OCI-LY7 (cell line): ENCODE measurements around the gene ARMC9.

Experiments used
- EZH2phosphoT487 ChIP-seq: fragments of 200-600 bp; sonication (generic); IDR thresholded peaks from 2 replicates; pipeline ENCODE4 v1.6.1; 2018; ENCODE audit warnings: low read depth, borderline replicate concordance, mild to moderate bottlenecking, mixed run types, antibody characterized with exemption, low read length, moderate library complexity, mixed read lengths
- TF ChIP-seq, protein P1 (sequence below): fragments of 200-600 bp; sonication (generic); conservative IDR thresholded peaks from 2 replicates; pipeline ENCODE4 v1.5.1; 2014; ENCODE audit warnings: mild to moderate bottlenecking, antibody characterized with exemption, low read length, moderate library complexity, mixed read lengths

DNA sequence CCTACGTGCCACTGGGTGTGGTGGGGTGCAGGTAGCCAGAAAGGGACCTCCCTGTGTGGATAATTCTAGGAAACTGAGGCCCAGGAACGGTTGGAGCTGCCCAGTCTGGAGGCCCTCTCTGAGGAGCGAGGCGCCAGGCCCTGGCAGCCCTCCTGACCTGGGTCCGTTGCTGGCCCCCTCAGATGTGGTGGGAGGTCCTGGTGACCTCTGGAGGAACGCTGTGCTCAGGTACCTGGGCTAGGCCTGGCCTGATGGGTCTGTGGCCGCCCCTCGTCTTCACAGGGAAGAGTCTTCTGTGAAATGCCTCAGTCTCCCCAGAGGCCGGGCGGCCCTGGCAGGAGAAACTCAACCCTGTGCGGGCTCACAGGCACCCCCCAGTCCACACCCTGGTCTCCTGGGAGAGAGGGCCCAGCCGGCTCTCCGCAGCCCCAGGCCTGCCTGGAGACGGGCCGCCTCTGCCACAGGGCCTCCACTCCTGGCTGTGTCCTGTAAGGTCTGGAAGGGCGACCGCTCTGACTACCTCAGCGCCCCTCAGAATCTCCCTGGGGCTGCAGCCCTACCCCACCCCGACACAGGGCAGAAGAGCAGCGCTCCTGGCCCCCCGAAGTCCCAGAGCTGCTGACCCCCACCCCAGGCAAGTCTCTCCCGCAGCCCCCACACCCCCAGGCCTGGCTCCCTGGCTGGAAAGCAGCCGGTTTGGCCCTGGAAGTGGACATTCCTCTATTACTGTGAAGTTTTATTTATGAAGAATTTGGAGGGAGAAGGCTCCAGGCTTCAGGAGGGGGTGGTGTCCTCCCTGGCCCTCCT is 200.8 kb downstream of the ARMC9 start:
- TF ChIP-seq, protein P1, sequence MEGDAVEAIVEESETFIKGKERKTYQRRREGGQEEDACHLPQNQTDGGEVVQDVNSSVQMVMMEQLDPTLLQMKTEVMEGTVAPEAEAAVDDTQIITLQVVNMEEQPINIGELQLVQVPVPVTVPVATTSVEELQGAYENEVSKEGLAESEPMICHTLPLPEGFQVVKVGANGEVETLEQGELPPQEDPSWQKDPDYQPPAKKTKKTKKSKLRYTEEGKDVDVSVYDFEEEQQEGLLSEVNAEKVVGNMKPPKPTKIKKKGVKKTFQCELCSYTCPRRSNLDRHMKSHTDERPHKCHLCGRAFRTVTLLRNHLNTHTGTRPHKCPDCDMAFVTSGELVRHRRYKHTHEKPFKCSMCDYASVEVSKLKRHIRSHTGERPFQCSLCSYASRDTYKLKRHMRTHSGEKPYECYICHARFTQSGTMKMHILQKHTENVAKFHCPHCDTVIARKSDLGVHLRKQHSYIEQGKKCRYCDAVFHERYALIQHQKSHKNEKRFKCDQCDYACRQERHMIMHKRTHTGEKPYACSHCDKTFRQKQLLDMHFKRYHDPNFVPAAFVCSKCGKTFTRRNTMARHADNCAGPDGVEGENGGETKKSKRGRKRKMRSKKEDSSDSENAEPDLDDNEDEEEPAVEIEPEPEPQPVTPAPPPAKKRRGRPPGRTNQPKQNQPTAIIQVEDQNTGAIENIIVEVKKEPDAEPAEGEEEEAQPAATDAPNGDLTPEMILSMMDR: no peak
- TF ChIP-seq EZH2phosphoT487: no peak
